ENCODE results near the gene BRD3OS.
A peak's percentile ranks its signal among the peaks of the same experiment; 100 is the strongest.
"Not testable (repeated sequence)": the region's sequence is repeated elsewhere in the genome, so short reads cannot be mapped to it uniquely, and the experiment has no call there.

BRD3OS gene, protein sequence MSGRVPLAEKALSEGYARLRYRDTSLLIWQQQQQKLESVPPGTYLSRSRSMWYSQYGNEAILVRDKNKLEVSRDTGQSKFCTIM

DNA sequence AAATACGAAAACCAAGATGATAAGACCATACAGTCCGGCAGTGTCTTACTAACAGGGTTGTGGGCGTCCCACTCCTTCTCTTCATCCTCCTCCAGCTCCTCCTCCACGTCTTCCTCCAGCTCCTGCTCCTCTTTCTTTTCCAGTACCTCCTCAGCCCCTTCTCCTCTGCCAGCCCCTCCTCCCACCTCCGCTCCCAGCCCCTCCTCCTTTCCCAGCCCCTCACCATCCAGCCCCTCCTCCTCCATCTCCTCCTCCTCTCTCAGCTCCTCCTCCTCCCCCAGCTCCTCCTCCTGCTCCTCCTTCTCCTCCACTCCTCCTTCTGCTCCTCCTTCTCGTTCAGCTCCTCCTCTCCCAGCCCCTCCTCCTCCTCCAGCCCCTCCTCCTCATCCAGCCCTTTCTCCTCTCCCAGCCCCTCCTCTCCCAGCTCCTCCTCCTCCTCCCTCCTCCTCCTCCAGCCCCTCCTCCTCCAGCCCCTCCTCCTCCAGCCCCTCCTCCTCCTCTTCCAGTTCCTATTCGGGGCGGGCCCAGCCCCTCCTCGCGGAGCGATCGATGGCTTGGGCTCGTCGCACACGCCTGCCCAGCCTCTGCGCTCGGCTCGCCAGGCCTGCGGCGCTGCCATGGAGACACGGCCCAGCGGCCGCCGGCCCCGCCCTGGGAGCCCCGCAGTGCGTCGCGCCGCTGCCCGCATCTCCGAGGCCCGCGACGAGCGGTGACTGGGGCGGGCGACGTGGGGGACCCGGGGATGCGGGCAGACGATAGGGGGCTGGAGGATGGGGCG, at the start of gene BRD3OS:
BRD3OS (plus strand) TSS at position 654 of the 778 bp plus-strand sequence. CDS start 1,267 bp downstream, outside the sequence.
- peak; percentile 100 for DNase-seq

DNA sequence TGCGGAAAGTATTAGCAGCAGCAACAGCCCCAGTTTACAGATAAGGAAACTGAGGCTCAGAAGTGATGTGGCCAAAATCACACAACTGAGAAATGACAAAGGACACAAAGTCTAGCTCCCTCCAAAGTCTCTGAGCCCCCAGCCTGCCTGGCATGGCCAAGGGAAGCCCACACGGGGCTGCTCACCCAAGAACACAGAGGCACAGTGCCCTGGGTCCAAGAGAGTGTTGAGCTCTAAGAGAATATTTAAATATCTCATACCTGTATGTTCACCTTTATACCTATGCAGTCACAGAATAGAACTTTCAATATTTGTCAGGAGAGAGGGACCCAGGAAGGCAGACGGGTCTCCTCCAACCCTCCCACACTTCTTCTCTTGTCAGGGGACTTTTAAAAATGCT, 49.8 kb upstream of the BRD3OS start:
- DNase-seq, result no peak

DNA sequence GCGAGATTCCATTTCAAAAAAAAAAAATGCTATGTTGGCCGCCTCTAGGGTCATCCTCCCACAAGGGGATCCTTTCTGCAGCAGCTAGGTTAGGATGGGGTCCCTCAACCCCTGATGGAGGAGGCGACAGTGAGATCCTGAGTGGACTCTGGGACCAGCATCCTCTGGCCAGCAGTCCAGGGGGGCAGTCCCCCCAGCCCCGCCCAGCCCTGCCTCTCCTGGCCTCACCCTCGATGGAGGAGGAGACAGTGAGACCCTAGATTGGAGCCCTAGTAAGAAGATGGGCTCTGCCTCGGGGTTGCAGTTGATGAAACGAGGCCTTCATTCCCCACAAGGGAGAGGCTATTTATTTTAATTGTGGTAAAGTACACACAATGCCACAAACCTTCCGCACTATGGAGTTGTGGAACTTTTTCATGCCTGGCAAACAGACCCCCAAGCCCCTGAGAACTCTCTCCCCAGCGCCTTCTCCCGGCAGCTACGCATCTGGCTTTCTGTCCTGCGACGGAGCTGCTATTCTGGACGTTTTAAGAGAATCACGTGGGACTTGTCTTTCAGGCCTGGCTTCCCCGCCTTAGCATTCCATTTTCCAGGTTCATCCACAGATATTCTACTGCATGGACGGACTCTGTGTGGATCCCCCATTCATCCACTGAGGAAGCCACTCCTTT, 49.0 kb upstream of the BRD3OS start:
- DNase-seq, result no peak

DNA sequence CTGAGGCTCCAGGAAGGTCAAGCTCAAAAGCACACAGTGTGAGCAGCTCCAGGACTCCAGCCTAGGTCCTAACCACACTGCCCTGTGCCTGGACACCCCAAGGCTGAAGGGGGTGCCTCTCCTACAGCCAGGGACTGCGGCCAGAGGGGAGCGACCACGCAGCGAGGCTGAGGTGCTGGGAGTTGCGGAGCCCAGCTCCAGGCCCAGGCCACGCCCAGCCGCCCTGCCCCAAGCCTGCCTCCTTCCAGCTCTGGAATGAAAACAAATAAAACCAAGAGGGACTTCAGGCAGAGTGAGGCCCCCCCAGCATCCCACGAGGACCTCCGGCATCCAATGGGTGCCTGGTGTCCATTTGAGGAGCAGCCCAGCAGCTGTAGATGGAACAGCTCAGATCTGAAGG, 48.4 kb upstream of the BRD3OS start:
- DNase-seq, result no peak

DNA sequence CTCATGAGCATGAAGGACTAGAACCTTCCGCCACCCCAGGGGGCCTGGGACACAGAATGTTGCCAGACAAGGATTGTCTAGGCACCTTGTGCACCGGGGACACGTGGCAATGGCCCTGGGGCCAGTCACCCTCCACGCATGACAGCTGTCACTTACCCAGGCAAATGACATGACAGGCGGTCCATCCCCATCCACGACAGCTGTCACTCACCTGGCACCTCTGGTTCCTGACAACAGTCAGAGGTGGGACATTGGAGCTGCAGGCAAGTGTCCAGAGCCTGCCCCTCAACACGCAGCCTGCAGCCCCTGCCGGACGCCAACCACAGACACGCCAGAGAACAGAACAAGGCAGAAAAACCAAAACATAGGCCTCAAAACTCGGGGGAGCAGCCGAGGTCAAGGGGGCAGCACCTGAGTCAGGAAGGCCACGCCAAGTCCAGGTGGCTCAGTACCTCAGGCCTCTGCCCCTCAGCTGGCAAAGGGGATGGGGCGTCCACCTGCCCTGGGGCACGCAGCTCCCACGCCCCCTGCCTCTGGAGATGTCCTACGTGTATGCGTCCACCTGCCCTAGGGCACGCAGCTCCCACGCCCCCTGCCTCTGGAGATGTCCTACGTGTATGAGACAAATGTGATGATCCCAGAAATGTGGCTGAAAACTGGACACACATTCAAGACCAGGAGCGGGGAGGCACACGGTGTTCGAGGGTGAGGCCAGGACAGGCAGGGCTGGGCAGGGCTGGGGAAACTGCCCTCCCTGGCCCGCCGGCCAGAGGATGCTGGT, 47.7 kb upstream of the BRD3OS start:
- no peak for DNase-seq

DNA sequence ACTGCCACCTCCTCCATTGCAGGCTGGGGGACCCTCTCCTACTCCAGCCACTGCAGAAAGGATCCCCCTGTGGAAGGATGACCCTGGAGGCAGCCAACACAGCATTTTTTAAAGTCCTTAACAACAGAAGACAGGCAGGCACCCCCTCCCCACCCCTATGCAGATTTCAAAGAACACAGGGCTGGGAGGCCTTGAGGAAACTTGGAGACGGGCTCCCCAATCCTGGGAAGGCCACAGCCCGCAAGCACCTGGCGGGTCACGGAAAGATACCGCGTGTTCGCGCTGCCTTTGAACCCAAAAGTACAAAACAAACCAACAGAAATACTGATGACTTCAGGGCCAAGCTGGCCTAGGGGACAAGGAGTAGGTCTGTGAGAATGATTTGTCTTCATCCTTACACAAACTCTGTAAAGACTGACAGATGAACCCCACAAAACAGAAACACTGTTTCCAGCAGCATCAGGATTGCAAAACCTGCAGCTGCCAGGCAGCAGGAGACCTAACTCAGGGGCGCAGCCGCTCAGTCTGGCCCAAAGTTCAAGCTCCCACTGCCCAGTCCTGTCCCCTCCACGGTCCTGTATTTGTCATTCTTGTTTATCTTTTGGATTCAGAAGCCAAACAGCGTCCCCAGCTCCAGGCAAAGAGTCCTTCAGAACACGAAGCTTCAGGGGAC, 46.9 kb upstream of the BRD3OS start:
- no peak for DNase-seq

DNA sequence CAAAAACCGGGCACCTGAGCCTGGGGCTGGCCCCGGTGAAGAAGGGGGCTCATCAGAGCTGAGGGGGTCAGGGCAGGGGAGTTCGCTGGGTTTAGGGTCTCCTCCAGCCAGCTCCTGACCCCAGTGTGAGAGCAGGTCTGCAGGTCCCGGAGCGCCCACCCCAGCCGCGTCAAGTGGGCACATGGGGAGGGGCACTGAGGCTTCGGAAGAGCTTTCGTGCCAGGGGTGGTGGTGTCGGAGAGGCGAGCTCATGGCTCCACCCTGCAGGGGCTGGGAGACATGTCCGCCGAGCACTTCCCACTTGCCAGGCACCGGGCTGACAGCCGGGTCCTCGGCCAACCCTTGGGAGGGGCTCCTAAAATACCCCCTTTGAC, 46.4 kb upstream of the BRD3OS start:
- DNase-seq, result no peak

DNA sequence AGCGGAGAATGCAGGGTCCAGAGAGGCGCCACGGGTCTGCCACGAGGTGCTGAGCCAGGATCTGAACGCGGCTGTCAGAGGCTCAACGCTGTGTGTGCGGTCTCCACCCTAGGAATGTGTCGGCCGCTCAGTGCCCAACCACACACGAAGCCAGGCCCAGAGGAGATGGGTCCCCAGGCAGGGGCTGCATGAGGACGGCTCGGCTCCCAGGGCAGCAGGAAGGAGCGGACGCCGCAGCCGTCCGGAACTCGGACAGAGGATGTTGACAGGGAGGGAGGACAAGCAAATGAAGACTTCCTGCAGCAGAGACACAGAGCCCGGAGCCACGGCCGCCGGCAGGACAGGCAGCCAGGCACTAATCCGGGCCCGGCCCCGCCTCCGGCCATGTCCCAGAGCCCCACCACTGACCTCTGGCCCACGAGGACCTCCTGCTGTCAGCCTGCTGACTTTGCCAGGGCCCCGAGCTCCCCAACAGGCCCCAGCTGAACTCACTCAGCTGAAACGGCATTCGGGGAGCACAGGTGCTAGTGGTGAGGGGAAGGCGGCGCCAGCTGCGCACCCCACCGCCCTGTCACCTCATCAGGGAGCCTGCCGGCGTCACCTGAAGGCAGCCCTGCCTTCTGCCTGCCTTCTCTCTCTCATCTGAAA, 45.9 kb upstream of the BRD3OS start:
- DNase-seq, result no peak

DNA sequence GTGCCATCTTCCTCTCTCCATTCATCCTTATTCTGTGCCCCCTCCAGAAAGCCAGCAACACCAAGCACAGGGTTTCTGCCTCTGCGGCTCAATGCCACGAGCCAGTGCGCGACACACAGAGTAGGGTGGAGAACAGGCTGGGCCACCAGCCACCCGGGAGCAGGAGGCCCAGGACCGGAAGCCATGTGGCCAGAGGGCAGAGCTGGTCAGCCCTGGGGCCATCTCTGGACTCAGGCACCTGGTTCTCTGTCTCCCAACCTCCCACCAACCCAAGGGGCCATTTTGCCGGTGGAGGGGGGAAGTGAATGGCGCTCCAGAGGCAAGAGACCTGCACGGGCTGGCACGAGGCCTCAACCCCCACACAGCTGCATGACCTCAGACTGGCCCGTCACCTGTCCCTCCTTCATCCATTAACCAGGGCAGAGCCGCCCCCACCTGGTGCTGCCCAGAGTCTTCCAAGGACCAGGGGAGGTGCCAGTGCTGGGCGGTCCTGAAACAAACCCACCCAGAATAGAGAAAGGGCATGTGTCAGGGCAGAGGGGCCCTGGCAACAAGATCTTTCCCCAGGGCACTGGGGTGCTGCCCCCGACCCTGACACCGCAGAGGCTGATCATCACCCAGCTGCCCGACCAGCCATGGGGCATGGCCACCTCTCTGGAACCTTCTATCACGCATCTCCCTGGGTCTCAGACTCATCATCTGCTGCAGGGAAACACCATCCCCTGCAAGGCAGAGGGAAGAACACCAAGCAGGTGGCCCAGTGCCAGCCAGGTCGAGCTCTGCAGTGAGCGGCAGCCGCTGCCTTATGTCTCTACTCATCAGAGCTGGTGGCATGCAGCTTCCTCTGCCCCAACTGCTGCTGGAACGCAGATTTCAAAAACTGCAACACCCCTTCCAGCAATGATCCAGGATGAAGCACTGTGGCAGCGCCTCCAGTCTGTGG, 45.1 kb upstream of the BRD3OS start:
- no peak for DNase-seq

DNA sequence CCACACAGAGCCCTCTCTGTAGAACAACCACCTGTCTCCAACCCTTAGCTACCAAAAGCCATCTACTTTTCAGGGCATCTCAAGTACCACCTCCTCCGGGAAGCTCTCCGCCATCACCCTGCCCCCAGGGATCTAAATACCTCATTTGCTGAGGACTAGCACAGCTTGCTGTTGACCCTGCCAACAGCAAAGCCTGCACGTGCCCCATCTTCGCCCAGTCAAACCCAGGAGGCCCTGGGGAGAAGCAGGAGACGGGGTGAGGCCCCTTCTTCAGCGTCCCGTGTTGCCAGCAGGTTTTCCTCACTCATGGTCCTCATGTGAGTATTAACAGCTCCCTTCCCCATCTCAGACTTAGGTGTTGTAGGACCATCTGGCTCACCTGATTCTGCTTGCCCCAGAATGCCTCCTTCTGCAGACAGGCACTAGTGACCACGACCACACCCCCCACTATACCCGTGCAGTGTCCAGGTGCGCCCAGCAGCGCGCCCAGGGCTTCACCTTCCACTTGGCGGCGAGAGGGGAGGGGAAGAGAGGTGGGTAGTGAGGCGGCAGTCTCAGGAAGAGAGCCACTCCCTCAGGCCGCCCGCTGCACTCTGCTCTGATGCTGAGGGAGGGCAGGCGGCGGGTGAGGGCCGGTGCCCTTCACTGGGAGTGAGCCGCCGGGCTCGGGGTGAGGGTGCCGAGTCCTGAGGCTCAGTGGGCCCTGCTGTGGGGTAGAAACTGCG, 44.3 kb upstream of the BRD3OS start:
- no peak for DNase-seq

DNA sequence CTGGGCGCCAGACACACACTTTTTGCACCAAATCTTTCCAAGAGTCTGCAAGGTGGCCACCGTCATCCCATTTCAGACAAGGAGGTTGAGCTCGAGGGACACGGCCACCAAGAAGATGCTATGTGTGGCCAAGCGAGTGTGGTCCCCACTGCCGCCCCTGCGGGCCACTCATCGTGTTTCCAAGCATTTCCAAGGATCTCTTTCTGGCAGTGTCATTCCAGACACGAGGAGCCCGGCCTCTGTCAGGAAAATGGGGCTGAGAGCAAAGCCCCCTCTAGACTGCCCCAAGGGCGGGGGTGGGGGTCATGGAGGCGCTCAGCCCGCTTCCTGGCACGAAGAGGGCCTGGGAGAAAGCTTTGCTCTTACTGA, 43.7 kb upstream of the BRD3OS start:
- DNase-seq, result no peak

DNA sequence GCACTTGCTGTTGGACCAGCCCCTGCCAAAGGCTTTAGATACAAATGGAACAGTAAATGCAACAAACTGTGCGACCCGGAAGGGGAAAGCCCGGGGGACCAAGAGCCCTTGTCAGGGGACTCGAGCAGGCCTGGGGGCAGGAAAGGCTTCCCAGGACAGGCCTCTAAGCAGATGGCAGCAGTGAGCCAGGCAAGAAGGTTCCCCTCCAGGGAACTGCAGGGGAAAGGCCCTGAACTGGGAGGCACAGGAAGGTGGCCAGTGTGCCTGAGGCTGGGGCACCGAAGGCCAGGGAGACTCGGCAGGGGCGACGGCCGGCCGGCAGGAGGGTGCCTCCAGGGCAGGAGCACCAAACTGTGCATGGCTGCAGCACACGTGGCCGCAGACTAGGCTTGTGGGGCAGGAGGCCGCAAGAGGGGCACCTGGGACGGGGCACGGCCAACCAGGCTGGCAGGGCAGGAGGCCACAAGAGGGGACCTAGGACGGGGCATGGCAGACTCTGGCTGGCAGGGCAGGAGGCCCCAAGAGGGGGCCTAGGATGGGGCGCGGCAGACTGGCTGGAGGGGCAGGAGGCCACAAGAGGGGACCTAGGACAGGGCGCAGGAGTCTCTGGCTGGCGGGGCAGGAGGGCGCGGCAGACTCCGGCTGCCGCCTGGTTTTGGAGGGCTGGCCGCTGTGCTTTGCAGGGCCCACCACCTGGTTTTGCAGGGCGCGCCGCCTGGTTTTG, 43.2 kb upstream of the BRD3OS start:
- DNase-seq, result no peak

DNA sequence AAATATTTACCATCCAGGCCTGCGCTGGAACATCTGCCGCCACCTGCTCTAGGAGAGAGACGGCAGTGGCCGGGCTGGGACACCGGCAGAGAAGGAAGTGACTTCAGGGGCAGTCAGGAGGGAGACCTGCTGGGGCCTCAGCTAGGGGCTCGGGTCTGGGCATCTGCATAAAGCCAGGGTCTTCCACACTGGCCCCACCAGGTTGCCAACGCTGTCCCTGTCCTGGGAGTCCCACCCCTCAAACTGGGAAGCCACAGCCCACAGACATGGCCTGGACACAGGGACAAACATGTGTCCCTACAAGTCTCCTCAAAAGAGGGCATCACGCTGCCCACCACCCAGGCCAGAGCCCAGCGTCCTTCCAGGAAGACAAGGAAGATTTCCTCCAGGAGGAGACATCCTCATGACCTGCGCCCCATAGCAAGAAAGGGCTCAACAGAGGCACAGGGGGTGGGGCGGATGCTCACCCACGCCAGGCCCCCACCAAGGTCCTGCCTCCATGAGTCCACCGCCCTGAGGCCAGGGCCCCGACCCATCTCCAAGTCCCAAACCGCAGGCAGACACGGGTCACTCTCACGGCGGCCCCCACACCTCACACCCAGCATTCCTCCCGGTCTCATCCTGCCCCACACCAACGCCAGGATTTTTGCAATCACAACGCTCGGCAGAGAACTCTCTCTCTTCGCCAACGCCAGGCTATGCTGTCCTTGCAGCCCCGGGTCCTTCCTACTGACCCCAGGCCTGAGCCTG, 42.1 kb upstream of the BRD3OS start:
- no peak for DNase-seq

DNA sequence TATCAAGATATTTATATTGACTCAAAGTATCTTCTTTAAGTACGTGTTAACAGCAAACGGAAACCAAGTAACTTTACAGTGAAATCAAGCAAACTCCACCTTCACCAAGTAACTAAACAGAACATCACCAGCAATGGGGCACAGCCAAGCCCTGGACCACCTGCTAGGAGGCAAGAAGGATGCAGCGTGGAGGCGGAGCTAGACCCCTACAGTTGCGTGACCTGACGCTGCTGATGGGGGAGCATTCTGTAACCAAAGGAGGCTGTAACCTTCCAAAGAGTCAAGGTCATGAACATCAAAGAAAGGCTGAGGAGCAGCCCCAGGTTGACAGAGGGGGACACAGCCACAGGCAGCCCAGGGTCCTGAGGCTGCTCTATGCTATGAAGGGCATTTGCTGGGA, 39.2 kb upstream of the BRD3OS start:
- no peak for DNase-seq

DNA sequence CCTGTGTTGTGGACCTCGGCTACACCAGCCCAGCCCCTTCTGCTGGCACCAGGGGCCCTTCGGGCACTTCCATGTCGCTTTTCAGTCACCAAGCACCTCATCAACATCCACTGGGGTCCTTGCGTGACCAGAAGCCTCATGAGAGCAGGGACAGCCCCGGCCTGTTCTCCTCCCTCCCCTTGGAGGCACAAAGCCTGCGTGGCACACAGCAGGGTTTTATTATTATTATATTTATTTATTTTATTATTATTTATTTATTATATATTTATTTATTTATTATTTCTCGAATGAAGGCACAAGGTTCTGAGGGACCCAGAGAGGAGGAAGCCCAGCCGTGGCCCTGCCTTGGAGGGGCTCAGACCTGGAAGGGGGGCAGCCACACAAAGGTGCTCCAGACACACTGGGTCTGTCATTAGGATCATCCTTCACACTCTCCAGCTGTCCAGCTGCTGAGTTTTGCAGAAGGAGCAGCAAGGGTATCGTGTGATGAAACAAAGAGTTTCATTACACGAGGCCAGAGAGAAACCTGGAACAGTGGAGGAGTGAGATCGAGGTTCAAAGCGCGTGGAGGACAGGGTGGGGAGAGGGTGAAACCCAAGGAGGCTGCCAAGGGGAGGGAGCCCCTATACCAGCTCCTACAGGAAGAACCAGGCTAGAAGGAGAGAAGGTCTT, 38.4 kb upstream of the BRD3OS start:
- DNase-seq, result no peak

DNA sequence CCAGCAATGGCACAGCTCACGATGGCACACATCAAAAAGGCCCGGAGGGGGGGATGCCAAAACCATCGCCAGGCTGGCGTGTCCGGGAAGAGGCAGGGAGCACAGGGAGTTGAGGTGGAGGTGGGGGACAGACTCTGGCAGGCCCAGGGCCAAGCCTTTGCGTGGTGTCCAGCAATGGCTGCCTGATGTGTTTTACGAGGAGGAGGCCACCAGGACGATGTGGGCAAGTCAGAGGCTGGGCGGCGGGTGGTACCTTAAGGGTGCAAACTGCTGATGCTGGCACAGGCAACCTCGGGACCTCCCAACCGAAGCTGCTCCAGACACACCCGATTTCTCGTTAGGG, 37.9 kb upstream of the BRD3OS start:
- DNase-seq, result no peak

DNA sequence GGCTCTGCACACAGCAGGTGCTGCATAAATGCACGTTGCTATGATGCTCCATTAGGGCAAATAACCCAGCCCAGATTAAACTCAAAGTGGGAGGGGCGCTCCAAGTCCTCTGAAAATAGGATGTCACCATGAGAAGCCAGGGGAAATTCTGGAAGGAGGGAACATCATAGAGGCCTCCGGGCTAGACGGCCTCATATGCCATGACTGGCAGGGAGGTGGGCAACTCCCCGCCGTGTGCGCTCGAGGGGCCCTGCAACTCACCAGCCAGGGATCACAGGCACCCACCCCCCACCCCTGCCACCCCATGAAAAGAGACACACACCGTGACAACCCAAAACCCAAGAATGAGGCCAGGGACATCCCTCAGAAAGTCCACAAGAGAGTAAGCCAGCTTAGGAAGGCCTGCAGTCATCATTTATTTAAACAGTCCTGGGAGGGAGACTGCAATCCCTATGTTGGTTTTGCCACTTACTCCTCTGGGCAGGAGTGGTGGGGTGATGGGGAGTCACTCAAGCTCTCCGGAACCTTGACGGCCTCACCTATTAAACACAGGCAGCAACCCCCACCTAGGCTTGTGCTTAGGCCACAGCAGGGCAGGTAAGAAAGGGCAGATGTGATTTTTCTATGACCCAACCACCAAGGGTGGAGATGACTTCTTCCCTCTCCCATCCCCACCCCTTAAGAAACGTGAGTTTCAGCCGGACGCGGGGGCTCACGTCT, 37.2 kb upstream of the BRD3OS start:
- no peak for DNase-seq

DNA sequence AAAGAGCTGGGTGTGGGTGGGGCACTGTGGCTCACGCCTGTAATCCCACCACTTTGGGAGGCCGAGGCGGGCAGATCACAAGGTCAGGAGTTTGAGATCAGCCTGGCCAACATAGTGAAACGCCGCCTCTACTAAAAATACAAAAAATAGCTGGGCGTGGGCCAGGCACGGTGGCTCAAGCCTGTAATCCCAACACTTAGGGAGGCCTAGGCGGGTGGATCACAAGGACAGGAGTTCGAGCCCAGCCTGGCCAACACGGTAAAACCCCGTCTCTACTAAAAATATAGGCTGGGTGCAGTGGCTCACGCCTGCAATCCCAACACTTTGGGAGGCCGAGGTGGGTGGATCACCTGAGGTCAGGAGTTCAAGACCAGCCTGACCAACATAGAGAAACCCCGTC, 36.5 kb upstream of the BRD3OS start:
- not testable (repeated sequence) for DNase-seq
